Breast epithelium (tissue), 4 donors: ENCODE results near the gene SOS2. TPM values are rescaled to one million over a fixed set of nuclear protein-coding genes. Genes with fewer than 3 reads are reported as not detected.

Experiments used
- DNase-seq, 2 donors: peaks; one replicate each; pipeline ENCODE4 v3.0.0-alpha.2; 2019; ENCODE audit warnings: low spot score in 2 of 2
- H3K27ac ChIP-seq, 2 donors: fragments of 200-600 bp; sonication (generic) in 1 of 2; one replicate each; pipeline ENCODE4 v1.5.1; 2016 to 2019; ENCODE audit warnings: mild to moderate bottlenecking in 1 of 2
- H3K27me3 ChIP-seq, 2 donors: fragments of 200-600 bp; sonication (generic) in 1 of 2; one replicate each; pipeline versions ENCODE4 v1.5.1 to v1.6.0; 2017 to 2019; ENCODE audit warnings: control low read depth in 1 of 2, mild to moderate bottlenecking in 1 of 2
- H3K36me3 ChIP-seq: fragments of 200-600 bp; one replicate; pipeline ENCODE4 v1.5.1; 2019
- H3K4me1 ChIP-seq, 2 donors: fragments of 200-600 bp; sonication (generic); one replicate each; pipeline ENCODE4 v1.5.1; 2016 to 2019; ENCODE audit warnings: control low read depth in 1 of 2
- H3K4me3 ChIP-seq, 3 donors: fragments of 200-600 bp; sonication (generic); 1 replicate in 2 of 3; 2 replicates in 1 of 3; pipeline ENCODE4 v1.5.1; 2016 to 2019; ENCODE audit warnings: mild to moderate bottlenecking in 3 of 3, moderate library complexity in 2 of 3
- H3K9me3 ChIP-seq, 2 donors: fragments of 200-600 bp; sonication (generic) in 1 of 2; one replicate each; pipeline ENCODE4 v1.5.1; 2016 to 2019; ENCODE audit warnings: control low read depth in 1 of 2
- CTCF ChIP-seq, 3 donors: fragments of 450-650 bp; IDR thresholded peaks; one replicate each; pipeline ENCODE4 v1.5.1; 2016 to 2017; ENCODE audit warnings: antibody characterized with exemption in 3 of 3, mild to moderate bottlenecking in 3 of 3, moderate library complexity in 3 of 3
- POLR2A ChIP-seq: fragments of 450-650 bp; IDR thresholded peaks from one replicate; pipeline ENCODE4 v1.6.1; 2016; ENCODE audit warnings: antibody characterized with exemption, mild to moderate bottlenecking, moderate library complexity
- POLR2AphosphoS5 ChIP-seq, 3 donors: sonication (generic); formaldehyde crosslinking; IDR thresholded peaks; one replicate each; pipeline ENCODE4 v1.6.1; 2017; ENCODE audit warnings: antibody characterized with exemption in 3 of 3
- intact Hi-C: fragments of 100-400 bp; cut with DNase I; formaldehyde crosslinking; loops from one replicate; pipeline ENCODE4 v1.15.1; 2023; ENCODE audit warnings: low total_unique reads
- total RNA-seq, 3 donors: library from RNA; depleted of rRNA; stranded (reverse); fragments of >200 nt; gene quantifications; one replicate each; pipeline ENCODE4 v1.1.0, GENCODE V29; 2016

SOS2 gene
- total RNA-seq, 3 donors from 2014 or later, result 35.7 to 54.3 (median 37.4) TPM

- TF ChIP-seq POLR2AphosphoS5 (IDR thresholded peaks at IDR 0.05) (no peak), POLR2A (no peak), CTCF (IDR thresholded peaks at IDR 0.05) (no peak)
- intact Hi-C loops, result no loop called here
- Histone ChIP-seq H3K27ac (no peak overlapping the region), H3K36me3 (no peaks in the 10 kb centered on the region), H3K27me3 (no peaks in the 10 kb centered on the region), H3K9me3 (no peaks in the 10 kb centered on the region), H3K4me1 (no peaks in the 10 kb centered on the region), H3K4me3 (no peak overlapping the region)
- no peak for DNase-seq
Measured at GRCh38 chr14:50249136-50249775, 17.9 kb upstream of the SOS2 start.

GRCh38 chr14:50247245-50247644 lies 15.9 kb upstream of the SOS2 start:
- no peaks in the 10 kb centered on the region for H3K36me3 ChIP-seq
- TF ChIP-seq CTCF (IDR thresholded peaks at IDR 0.05) (no peak), POLR2AphosphoS5 (IDR thresholded peaks at IDR 0.05) (no peak), POLR2A (no peak)
- intact Hi-C loops, result no loop called here

GRCh38 chr14:50242566-50243310 lies 11.4 kb upstream of the SOS2 start:
- Histone ChIP-seq H3K27me3 (no peaks in the 10 kb centered on the region), H3K27ac (no peak overlapping the region), H3K9me3 (no peaks in the 10 kb centered on the region), H3K36me3 (no peaks in the 10 kb centered on the region), H3K4me1 (no peaks in the 10 kb centered on the region), H3K4me3 (no peak overlapping the region)
- TF ChIP-seq POLR2AphosphoS5 (IDR thresholded peaks at IDR 0.05) (no peak), POLR2A (no peak), CTCF (IDR thresholded peaks at IDR 0.05) (no peak)
- no peak for DNase-seq
- intact Hi-C loops, result no loop called here

More at GRCh38 chr14:50247245-50247644, 15.9 kb upstream of the SOS2 start:
- DNase-seq, result no peak
- Histone ChIP-seq H3K27me3 (no peaks in the 10 kb centered on the region), H3K9me3 (no peaks in the 10 kb centered on the region), H3K4me3 (no peak overlapping the region), H3K27ac (no peak overlapping the region), H3K4me1 (no peaks in the 10 kb centered on the region)

- Histone ChIP-seq H3K27me3 (no peaks in the 10 kb centered on the region), H3K4me3 (no peak overlapping the region), H3K9me3 (no peaks in the 10 kb centered on the region), H3K27ac (no peak overlapping the region), H3K36me3 (no peaks in the 10 kb centered on the region), H3K4me1 (no peaks in the 10 kb centered on the region)
- intact Hi-C loops, result no loop called here
- TF ChIP-seq POLR2A, result no peak
- no peak for TF ChIP-seq POLR2AphosphoS5 (IDR thresholded peaks at IDR 0.05)
- TF ChIP-seq CTCF (IDR thresholded peaks at IDR 0.05), result no peak
- DNase-seq, result no peak
Measured at GRCh38 chr14:50242096-50242495, 10.7 kb upstream of the SOS2 start.

- no peak overlapping the region for H3K4me3 ChIP-seq
- H3K36me3 ChIP-seq, result no peaks in the 10 kb centered on the region
- H3K27me3 ChIP-seq, result no peaks in the 10 kb centered on the region
- H3K27ac ChIP-seq, result no peak overlapping the region
- no peak for TF ChIP-seq CTCF (IDR thresholded peaks at IDR 0.05)
- TF ChIP-seq POLR2AphosphoS5 (IDR thresholded peaks at IDR 0.05), result no peak
- no peak for TF ChIP-seq POLR2A
- intact Hi-C loops, result no loop called here
- DNase-seq, result no peak
- H3K9me3 ChIP-seq, result no peaks in the 10 kb centered on the region
- H3K4me1 ChIP-seq, result no peaks in the 10 kb centered on the region
Measured at GRCh38 chr14:50237427-50237826, 6.0 kb upstream of the SOS2 start.
